ENCODE data around the gene ATP8A2.

GRCh38 chr13:26011996-26012821 is 640.4 kb downstream of the ATP8A2 start:
- TF ChIP-seq CTCF (IDR thresholded peaks at IDR 0.05) (no peak), POLR2A (IDR thresholded peaks at IDR 0.05) (no peak)
